Fibroblast of lung (primary cell): ENCODE measurements around the gene CRIP2. TPM values are rescaled to one million over a fixed set of nuclear protein-coding genes. Genes with fewer than 3 reads are reported as not detected.

Source experiments
- DNase-seq, 2 donors: peaks; one replicate each; pipeline versions ENCODE4 v3.0.0 to v3.0.0-alpha.2; 2010; ENCODE audit warnings: low read depth in 2 of 2
- H2AFZ ChIP-seq: 2 replicates; pipeline ENCODE4 v1.5.1; 2012; ENCODE audit warnings: low read length, control low read depth, inconsistent platforms
- H3K27ac ChIP-seq: 2 replicates; pipeline ENCODE4 v1.5.1; 2011; ENCODE audit warnings: low read length, control low read depth; ENCODE audit not compliant: insufficient read depth
- H3K27me3 ChIP-seq: 2 replicates; pipeline ENCODE4 v1.5.1; 2011; ENCODE audit warnings: mild to moderate bottlenecking, low read length; ENCODE audit not compliant: control insufficient read depth, insufficient read depth
- H3K36me3 ChIP-seq: 2 replicates; pipeline ENCODE4 v1.5.1; 2011; ENCODE audit warnings: low read length; ENCODE audit not compliant: control insufficient read depth, insufficient read depth
- H3K4me1 ChIP-seq: 2 replicates; pipeline ENCODE4 v1.5.1; 2011; ENCODE audit warnings: low read length; ENCODE audit not compliant: control insufficient read depth, insufficient read depth; ENCODE audit errors: extremely low read depth
- H3K4me2 ChIP-seq: 2 replicates; pipeline ENCODE4 v1.5.1; 2011; ENCODE audit warnings: low read length, control low read depth; ENCODE audit not compliant: insufficient read depth; ENCODE audit errors: extremely low read depth
- H3K4me3 ChIP-seq, 4 experiments: fragments of 200-600 bp in 1 of 4; sonication (generic) in 1 of 4; replicated peaks in 1 of 4; 2 replicates each; pipeline ENCODE4 v1.5.1; 2011 to 2016; ENCODE audit warnings: low read length in 4 of 4, low read depth in 3 of 4, mild to moderate bottlenecking in 3 of 4, control low read depth in 2 of 4, inconsistent platforms in 1 of 4, mixed read lengths in 1 of 4; ENCODE audit not compliant: insufficient read depth in 1 of 4; ENCODE audit errors: control extremely low read depth in 1 of 4
- H3K79me2 ChIP-seq: 2 replicates; pipeline ENCODE4 v1.5.1; 2012; ENCODE audit warnings: mild to moderate bottlenecking, low read length, inconsistent platforms; ENCODE audit not compliant: control insufficient read depth, insufficient read depth
- H3K9ac ChIP-seq: 2 replicates; pipeline ENCODE4 v1.5.1; 2011; ENCODE audit warnings: mild to moderate bottlenecking, low read length, control low read depth; ENCODE audit not compliant: insufficient read depth
- H3K9me3 ChIP-seq: 2 replicates; pipeline ENCODE4 v1.5.1; 2012; ENCODE audit warnings: low read depth, low read length; ENCODE audit not compliant: control insufficient read depth, insufficient read depth
- H4K20me1 ChIP-seq: 2 replicates; pipeline ENCODE4 v1.5.1; 2011; ENCODE audit warnings: low read length; ENCODE audit not compliant: control insufficient read depth, insufficient read depth; ENCODE audit errors: extremely low read depth
- EZH2 ChIP-seq: IDR thresholded peaks from 2 replicates; pipeline ENCODE4 v1.5.1; 2012; ENCODE audit warnings: low read length, control low read depth, mild to moderate bottlenecking; ENCODE audit errors: missing control alignments
- polyA plus RNA-seq, 2 donors: library from polyadenylated mRNA; depleted of rRNA in 1 of 2; stranded (reverse) in 1 of 2; unstranded in 1 of 2; fragments of >200 nt; gene quantifications; 2 replicates each; pipeline ENCODE4 v1.2.1, GENCODE V29; 2011 to 2012; ENCODE audit warnings: missing spikeins in 1 of 2
- total RNA-seq: library from RNA; depleted of rRNA; stranded (reverse); fragments of >200 nt; gene quantifications from 2 replicates; pipeline ENCODE4 v1.2.1, GENCODE V29; 2014
- TF ChIP-seq, protein P1 (sequence below), 2 donors: IDR thresholded peaks in 1 of 2; conservative IDR thresholded peaks in 1 of 2; 1 replicate in 1 of 2; 2 replicates in 1 of 2; pipeline ENCODE4 v1.5.1; 2011 to 2012; ENCODE audit warnings: low read length in 2 of 2, control low read depth in 1 of 2, inconsistent platforms in 1 of 2, low read depth in 1 of 2, mild to moderate bottlenecking in 1 of 2

CRIP2 gene
- total and polyA plus RNA-seq, 2 donors (not counting 1 experiment from before 2014, with no cell fraction given): 58.9 to 68.5 TPM

GRCh38 chr14:105427936-105428485, 46.6 kb upstream of the CRIP2 start:
- Histone ChIP-seq H3K27me3 (no peaks in the 10 kb centered on the region), H3K9me3 (no peaks in the 10 kb centered on the region), H3K27ac (no peak overlapping the region), H4K20me1 (no peaks in the 10 kb centered on the region), H2AFZ (no peak overlapping the region), H3K4me3 (no peak overlapping the region), H3K9ac (no peak overlapping the region), H3K79me2 (peaks cover 68% of the 10 kb centered on the region), H3K4me1 (no peaks in the 10 kb centered on the region), H3K4me2 (no peak overlapping the region), H3K36me3 (peaks cover 3% of the 10 kb centered on the region)
- TF ChIP-seq, protein P1, sequence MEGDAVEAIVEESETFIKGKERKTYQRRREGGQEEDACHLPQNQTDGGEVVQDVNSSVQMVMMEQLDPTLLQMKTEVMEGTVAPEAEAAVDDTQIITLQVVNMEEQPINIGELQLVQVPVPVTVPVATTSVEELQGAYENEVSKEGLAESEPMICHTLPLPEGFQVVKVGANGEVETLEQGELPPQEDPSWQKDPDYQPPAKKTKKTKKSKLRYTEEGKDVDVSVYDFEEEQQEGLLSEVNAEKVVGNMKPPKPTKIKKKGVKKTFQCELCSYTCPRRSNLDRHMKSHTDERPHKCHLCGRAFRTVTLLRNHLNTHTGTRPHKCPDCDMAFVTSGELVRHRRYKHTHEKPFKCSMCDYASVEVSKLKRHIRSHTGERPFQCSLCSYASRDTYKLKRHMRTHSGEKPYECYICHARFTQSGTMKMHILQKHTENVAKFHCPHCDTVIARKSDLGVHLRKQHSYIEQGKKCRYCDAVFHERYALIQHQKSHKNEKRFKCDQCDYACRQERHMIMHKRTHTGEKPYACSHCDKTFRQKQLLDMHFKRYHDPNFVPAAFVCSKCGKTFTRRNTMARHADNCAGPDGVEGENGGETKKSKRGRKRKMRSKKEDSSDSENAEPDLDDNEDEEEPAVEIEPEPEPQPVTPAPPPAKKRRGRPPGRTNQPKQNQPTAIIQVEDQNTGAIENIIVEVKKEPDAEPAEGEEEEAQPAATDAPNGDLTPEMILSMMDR (conservative IDR thresholded peaks at IDR 0.05 in 1 of 2, IDR thresholded peaks at IDR 0.05 in 1 of 2; ENCODE audit: low read depth in 1 of 2, low read length in 2 of 2): no peak
- TF ChIP-seq EZH2: no peak
- no peak for DNase-seq

- Histone ChIP-seq H2AFZ (no peak overlapping the region), H4K20me1 (no peaks in the 10 kb centered on the region), H3K79me2 (peaks cover 67% of the 10 kb centered on the region), H3K27ac (no peak overlapping the region), H3K4me3 (no peak overlapping the region), H3K27me3 (no peaks in the 10 kb centered on the region), H3K9me3 (no peaks in the 10 kb centered on the region), H3K36me3 (peaks cover 3% of the 10 kb centered on the region), H3K9ac (no peak overlapping the region), H3K4me1 (no peaks in the 10 kb centered on the region), H3K4me2 (no peak overlapping the region)
- TF ChIP-seq EZH2: no peak
- TF ChIP-seq, protein P1 (conservative IDR thresholded peaks at IDR 0.05 in 1 of 2, IDR thresholded peaks at IDR 0.05 in 1 of 2; ENCODE audit: low read depth in 1 of 2, low read length in 2 of 2): no peak
- no peak for DNase-seq
Measured at GRCh38 chr14:105430042-105430441, 44.6 kb upstream of the CRIP2 start.

DNA sequence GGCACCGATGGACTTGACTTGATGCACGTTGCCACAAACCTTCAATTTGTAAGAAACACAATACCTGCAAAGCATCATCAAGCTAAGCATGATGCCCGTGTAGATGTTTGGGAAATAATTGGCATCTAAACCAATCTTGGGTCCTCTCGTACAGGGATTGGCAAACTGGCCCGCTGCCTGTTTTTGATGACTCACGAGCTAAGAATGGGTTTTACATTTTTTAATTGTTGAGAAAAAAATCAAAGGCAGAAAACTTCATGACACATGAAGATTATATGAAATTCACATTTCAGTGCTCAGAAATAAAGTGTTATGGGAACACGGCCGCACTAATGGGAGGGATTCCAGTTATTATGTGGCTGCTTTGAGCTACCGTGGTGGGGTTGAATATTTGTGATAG, 44.1 kb upstream of the CRIP2 start:
- TF ChIP-seq, protein P1 (conservative IDR thresholded peaks at IDR 0.05 in 1 of 2, IDR thresholded peaks at IDR 0.05 in 1 of 2; ENCODE audit: low read depth in 1 of 2, low read length in 2 of 2): no peak
- no peak for TF ChIP-seq EZH2
- Histone ChIP-seq H4K20me1 (no peaks in the 10 kb centered on the region), H2AFZ (no peak overlapping the region), H3K36me3 (peaks cover 3% of the 10 kb centered on the region), H3K4me1 (no peaks in the 10 kb centered on the region), H3K27me3 (no peaks in the 10 kb centered on the region), H3K9me3 (no peaks in the 10 kb centered on the region), H3K9ac (no peak overlapping the region), H3K27ac (no peak overlapping the region), H3K4me3 (no peak overlapping the region), H3K4me2 (peak overlapping the region; percentile 56), H3K79me2 (peaks cover 67% of the 10 kb centered on the region)
- DNase-seq: peak; percentile 69 to 76
